PFSK-1 (cell line): Measurements from ENCODE around the gene FAM181A.

ENCODE experiments used
- FOXP2 ChIP-seq: optimal IDR thresholded peaks from 2 replicates; pipeline ENCODE3; 2011; ENCODE audit warnings: borderline replicate concordance, control low read depth, inconsistent platforms; ENCODE audit not compliant: insufficient read depth; ENCODE audit errors: extremely low read length, extremely low read depth
- POLR2AphosphoS5 ChIP-seq: IDR thresholded peaks from 2 replicates; pipeline ENCODE4 v1.6.1; 2012; ENCODE audit warnings: low read depth, mild to moderate bottlenecking, control low read depth, low read length, moderate library complexity
- REST ChIP-seq, 2 experiments: IDR thresholded peaks; 2 replicates each; pipeline versions ENCODE4 v1.6.1 to v1.8.0; 2011 to 2012; ENCODE audit warnings: low read depth in 2 of 2, low read length in 2 of 2, control low read depth in 1 of 2, inconsistent platforms in 1 of 2, mild to moderate bottlenecking in 1 of 2, moderate library complexity in 1 of 2; ENCODE audit not compliant: insufficient read depth in 1 of 2
- SIN3A ChIP-seq: IDR thresholded peaks from 2 replicates; pipeline ENCODE4 v1.6.1; 2012; ENCODE audit warnings: mild to moderate bottlenecking, low read length, moderate library complexity, borderline replicate concordance; ENCODE audit not compliant: insufficient read depth
- TAF1 ChIP-seq: IDR thresholded peaks from 2 replicates; pipeline ENCODE4 v1.6.1; 2012; ENCODE audit warnings: low read length, control low read depth, borderline replicate concordance; ENCODE audit not compliant: insufficient read depth

Gene FAM181A

GRCh38 chr14:93973607-93974006 is 46.5 kb downstream of the FAM181A start:
- TF ChIP-seq TAF1: no peak
- no peak for TF ChIP-seq SIN3A
- no peak for TF ChIP-seq REST (IDR thresholded peaks at IDR 0.05; ENCODE audit: insufficient read depth in 1 of 2, low read depth in 2 of 2, low read length in 2 of 2)
- no peak for TF ChIP-seq FOXP2
- no peak for TF ChIP-seq POLR2AphosphoS5

DNA sequence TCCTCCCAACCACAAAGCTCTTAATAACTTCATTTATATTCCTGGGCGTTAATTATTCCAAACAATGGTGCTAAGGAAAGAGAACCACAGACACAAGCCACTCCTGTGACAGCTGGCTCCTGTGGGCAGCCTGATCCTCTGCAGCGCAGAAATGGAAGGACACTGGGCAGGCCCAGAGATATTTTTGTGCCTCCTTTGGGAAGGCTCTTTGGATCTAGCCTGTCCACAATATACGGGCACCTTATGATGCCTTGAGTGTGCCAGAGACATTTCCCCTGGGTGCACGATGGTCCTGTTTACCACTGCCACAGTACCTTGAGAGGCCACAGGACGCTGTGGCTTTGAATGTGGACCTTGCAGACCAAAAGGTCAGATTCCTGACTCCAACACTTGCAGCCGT is 47.2 kb downstream of the FAM181A start:
- TF ChIP-seq POLR2AphosphoS5: no peak
- no peak for TF ChIP-seq SIN3A
- no peak for TF ChIP-seq TAF1
- TF ChIP-seq REST (IDR thresholded peaks at IDR 0.05; ENCODE audit: insufficient read depth in 1 of 2, low read depth in 2 of 2, low read length in 2 of 2): no peak
- no peak for TF ChIP-seq FOXP2

DNA sequence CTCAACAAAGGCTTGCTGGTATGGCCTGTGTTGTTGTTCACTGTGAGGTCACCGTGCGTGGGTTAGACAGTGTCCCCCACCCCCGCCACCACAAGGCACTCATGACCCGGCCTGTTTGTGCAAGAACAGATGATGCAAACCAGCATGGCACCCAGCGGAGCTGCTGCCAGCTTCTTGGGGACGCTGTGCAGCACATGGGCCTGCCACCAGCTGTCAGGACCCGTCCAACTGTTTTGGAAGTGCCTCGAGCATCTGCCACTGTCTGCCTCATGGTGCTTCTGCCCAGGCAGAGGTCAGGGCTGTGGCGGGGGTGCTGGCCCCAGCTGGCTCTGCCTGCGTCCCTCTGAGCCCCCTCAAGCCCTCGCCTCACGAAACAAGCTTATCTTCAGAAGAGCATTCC is 47.7 kb downstream of the FAM181A start:
- TF ChIP-seq REST (IDR thresholded peaks at IDR 0.05; ENCODE audit: insufficient read depth in 1 of 2, low read depth in 2 of 2, low read length in 2 of 2) (no peak), FOXP2 (no peak), TAF1 (no peak), POLR2AphosphoS5 (no peak), SIN3A (no peak)

DNA sequence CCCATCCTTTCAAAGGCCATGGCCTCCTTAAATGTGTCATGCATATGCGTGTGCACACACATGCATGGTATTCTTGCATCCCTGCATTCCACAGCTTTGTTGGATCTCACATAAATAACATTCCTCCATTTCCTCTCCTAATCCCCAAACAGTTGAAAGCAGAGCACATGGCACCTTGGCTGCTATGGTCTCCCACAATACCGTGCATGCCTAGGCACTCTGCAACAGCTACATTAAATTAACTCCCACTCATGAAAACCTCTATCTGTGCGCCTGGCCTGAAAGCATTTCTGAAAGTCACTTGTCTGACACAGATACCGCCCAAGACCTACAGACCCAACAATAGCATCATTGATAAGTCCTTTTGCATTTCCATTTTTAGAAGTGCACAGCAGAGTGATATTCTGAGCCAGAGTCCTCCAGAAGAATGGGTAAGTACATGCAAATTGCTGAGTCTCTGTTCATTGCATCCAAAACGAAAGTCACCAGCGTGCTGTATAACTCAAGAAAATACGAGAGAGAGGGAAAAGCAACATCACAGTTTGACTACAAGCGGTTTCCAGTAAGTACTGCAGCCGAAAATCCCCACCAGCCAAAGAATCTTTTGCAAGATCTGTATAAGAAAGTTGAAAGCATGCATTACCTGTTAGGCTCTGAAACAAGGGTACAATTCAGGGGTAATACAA is 48.8 kb downstream of the FAM181A start:
- no peak for TF ChIP-seq REST (IDR thresholded peaks at IDR 0.05; ENCODE audit: insufficient read depth in 1 of 2, low read depth in 2 of 2, low read length in 2 of 2)
- TF ChIP-seq TAF1: no peak
- TF ChIP-seq FOXP2: no peak
- no peak for TF ChIP-seq POLR2AphosphoS5
- no peak for TF ChIP-seq SIN3A

DNA sequence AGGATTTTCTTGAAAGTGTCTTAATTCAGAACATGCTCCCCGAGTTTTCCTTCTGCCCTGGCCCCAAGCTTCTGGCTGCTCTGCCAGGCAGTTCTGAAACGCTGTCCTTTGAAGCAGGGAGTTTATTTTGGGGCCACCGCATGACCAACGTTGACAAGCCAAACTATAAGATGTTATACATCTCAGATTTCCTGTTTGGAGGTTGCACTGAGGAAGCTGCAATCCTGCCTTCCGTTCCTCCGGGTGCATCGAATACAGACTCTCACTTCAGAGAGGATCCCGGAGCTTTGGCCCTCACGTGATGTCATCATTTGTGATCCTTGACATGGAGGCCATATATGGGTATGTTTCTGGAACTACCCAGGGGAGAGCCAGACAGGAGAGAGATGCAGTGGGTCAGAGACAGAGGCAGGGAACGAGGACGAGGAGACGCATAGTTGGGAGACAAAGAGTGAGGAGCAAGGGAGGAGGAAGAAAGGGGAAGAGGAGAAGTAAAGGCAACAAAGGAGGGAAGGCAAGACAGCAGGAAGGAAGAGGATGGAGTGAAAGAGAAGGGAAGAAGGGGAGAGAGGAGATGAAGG is 49.4 kb downstream of the FAM181A start, which contains the start of gene ASB2:
Gene ASB2, minus strand, starts transcription at position 94 of the 581 bp plus-strand sequence. CDS start 12,031 bp downstream, outside the sequence.
- TF ChIP-seq SIN3A (no peak), REST (IDR thresholded peaks at IDR 0.05; ENCODE audit: insufficient read depth in 1 of 2, low read depth in 2 of 2, low read length in 2 of 2) (no peak), TAF1 (no peak), FOXP2 (no peak), POLR2AphosphoS5 (no peak)
